ENCODE results near the gene CDH2.

Gene CDH2

DNA sequence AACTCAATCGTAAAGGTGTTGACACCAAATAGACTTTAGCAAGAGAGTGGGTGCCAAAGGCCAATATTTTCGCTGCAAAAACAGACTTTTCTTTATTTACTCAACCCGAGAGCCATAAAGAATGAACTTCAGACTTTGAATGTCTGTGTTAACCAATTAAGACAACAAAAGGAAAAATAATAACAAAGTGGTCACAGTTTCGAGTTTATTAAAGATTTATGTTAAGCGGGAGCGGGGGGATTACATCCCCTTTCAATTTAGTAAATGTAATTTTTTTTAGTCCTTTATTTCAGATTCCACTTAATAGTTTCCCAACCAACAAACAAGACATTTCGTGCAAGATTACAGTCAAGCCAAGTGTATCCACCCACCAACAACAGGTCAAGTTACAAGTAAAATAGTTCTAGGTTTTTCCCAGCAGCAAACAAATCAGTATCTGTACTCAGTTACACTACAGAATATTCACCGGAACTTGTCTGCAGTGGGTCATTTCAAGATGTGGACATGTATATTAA, 9.0 kb downstream of the CDH2 start:
- TF ChIP-seq EZH2phosphoT487 (conservative IDR thresholded peaks at IDR 0.05; ENCODE audit: low read length), result no peak
- TF ChIP-seq, protein P1, sequence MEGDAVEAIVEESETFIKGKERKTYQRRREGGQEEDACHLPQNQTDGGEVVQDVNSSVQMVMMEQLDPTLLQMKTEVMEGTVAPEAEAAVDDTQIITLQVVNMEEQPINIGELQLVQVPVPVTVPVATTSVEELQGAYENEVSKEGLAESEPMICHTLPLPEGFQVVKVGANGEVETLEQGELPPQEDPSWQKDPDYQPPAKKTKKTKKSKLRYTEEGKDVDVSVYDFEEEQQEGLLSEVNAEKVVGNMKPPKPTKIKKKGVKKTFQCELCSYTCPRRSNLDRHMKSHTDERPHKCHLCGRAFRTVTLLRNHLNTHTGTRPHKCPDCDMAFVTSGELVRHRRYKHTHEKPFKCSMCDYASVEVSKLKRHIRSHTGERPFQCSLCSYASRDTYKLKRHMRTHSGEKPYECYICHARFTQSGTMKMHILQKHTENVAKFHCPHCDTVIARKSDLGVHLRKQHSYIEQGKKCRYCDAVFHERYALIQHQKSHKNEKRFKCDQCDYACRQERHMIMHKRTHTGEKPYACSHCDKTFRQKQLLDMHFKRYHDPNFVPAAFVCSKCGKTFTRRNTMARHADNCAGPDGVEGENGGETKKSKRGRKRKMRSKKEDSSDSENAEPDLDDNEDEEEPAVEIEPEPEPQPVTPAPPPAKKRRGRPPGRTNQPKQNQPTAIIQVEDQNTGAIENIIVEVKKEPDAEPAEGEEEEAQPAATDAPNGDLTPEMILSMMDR (IDR thresholded peaks at IDR 0.05; ENCODE audit: insufficient read depth, low read length, poor library complexity, severe bottlenecking), result no peak
- no peak overlapping the region for H3K4me3 ChIP-seq (ENCODE audit: insufficient read depth, low read length, poor library complexity, severe bottlenecking)
- H3K9me2 ChIP-seq (replicated peaks; ENCODE audit: insufficient read depth, low read length), result no peaks in the 10 kb centered on the region
- no peak overlapping the region for H3K4me2 ChIP-seq (ENCODE audit: low read depth, low read length, poor library complexity, severe bottlenecking)
- no peaks in the 10 kb centered on the region for H3K9me3 ChIP-seq (ENCODE audit: insufficient read depth, low read length)
- no peaks in the 10 kb centered on the region for H4K20me1 ChIP-seq (ENCODE audit: low read depth, low read length)
- H3K79me2 ChIP-seq (ENCODE audit: insufficient read depth, low read length), result no peaks in the 10 kb centered on the region
- H3K9ac ChIP-seq (ENCODE audit: low read length), result no peak overlapping the region
- no peak overlapping the region for H3K27ac ChIP-seq (ENCODE audit: low read depth, low read length)
- no peaks in the 10 kb centered on the region for H3K36me3 ChIP-seq (ENCODE audit: low read length)
- H3K27me3 ChIP-seq (ENCODE audit: low read length), result no peaks in the 10 kb centered on the region
- H3F3A ChIP-seq (ENCODE audit: insufficient read depth), result no peaks in the 10 kb centered on the region
- no peak overlapping the region for H2AFZ ChIP-seq (ENCODE audit: low read depth, low read length, severe bottlenecking)

DNA sequence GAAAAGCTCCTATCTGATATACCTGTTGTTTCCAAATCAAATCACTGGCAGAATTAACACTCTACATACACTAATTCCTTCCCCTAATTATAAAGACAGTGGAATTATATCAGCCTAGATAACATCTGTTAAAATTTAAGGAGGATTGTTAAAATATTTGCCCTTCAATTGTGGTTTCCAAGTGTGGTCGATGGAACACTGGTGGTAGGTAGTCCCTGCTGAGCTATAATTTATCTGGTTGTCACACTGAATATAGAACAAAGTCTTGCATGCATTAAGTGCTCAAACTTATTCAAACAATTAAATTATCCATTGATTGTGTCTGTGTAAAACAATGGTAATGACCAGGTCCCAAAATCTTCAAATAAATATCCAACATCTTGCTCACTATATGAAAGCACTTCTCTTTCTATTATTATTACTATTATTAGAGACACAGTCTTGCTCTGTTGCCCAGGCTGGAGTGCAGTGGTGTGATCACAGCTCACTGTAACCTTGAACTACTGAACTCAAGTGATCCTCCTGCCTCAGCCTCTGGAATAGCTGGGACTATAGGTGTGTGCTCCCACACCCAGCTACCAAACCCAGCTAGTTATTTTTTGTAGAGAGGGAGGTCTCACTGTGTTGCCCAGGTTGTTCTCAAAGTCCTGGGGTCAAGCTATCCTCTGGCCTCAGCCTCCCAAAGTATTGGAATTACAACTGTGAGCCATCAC, 12.0 kb downstream of the CDH2 start:
- Histone ChIP-seq H4K20me1 (ENCODE audit: low read depth, low read length) (no peaks in the 10 kb centered on the region), H2AFZ (ENCODE audit: low read depth, low read length, severe bottlenecking) (no peak overlapping the region), H3K9ac (ENCODE audit: low read length) (no peak overlapping the region), H3K9me2 (replicated peaks; ENCODE audit: insufficient read depth, low read length) (no peaks in the 10 kb centered on the region), H3K79me2 (ENCODE audit: insufficient read depth, low read length) (no peaks in the 10 kb centered on the region), H3K36me3 (ENCODE audit: low read length) (no peaks in the 10 kb centered on the region), H3K4me2 (ENCODE audit: low read depth, low read length, poor library complexity, severe bottlenecking) (no peak overlapping the region), H3K4me3 (ENCODE audit: insufficient read depth, low read length, poor library complexity, severe bottlenecking) (no peak overlapping the region), H3K27ac (ENCODE audit: low read depth, low read length) (no peak overlapping the region), H3F3A (ENCODE audit: insufficient read depth) (no peaks in the 10 kb centered on the region), H3K27me3 (ENCODE audit: low read length) (no peaks in the 10 kb centered on the region), H3K9me3 (ENCODE audit: insufficient read depth, low read length) (no peaks in the 10 kb centered on the region)
- TF ChIP-seq EZH2phosphoT487 (conservative IDR thresholded peaks at IDR 0.05; ENCODE audit: low read length), result no peak
- TF ChIP-seq, protein P1 (IDR thresholded peaks at IDR 0.05; ENCODE audit: insufficient read depth, low read length, poor library complexity, severe bottlenecking), result no peak

- Histone ChIP-seq H2AFZ (ENCODE audit: low read depth, low read length, severe bottlenecking) (no peak overlapping the region), H3K9me3 (ENCODE audit: insufficient read depth, low read length) (no peaks in the 10 kb centered on the region), H3K79me2 (ENCODE audit: insufficient read depth, low read length) (no peaks in the 10 kb centered on the region), H3F3A (ENCODE audit: insufficient read depth) (no peaks in the 10 kb centered on the region), H3K27ac (ENCODE audit: low read depth, low read length) (no peak overlapping the region), H3K4me2 (ENCODE audit: low read depth, low read length, poor library complexity, severe bottlenecking) (no peak overlapping the region), H4K20me1 (ENCODE audit: low read depth, low read length) (no peaks in the 10 kb centered on the region), H3K9ac (ENCODE audit: low read length) (no peak overlapping the region), H3K27me3 (ENCODE audit: low read length) (no peaks in the 10 kb centered on the region), H3K9me2 (replicated peaks; ENCODE audit: insufficient read depth, low read length) (no peaks in the 10 kb centered on the region), H3K4me3 (ENCODE audit: insufficient read depth, low read length, poor library complexity, severe bottlenecking) (no peak overlapping the region), H3K36me3 (ENCODE audit: low read length) (no peaks in the 10 kb centered on the region)
- no peak for TF ChIP-seq EZH2phosphoT487 (conservative IDR thresholded peaks at IDR 0.05; ENCODE audit: low read length)
- TF ChIP-seq, protein P1 (IDR thresholded peaks at IDR 0.05; ENCODE audit: insufficient read depth, low read length, poor library complexity, severe bottlenecking), result no peak
Measured at GRCh38 chr18:28163201-28163775, 13.6 kb downstream of the CDH2 start.
